Thoracic aorta (tissue), 2 donors: ENCODE data around the gene CXCL10. TPM values are rescaled to one million over a fixed set of nuclear protein-coding genes. Genes with fewer than 3 reads are reported as not detected.

Experiments used
- ATAC-seq: fragments of 150-250 bp; one replicate; pipeline ENCODE4 v1.8.0; 2017; ENCODE audit warnings: low read depth; ENCODE audit not compliant: insufficient number of reproducible peaks, low FRiP score
- DNase-seq: peaks from one replicate; pipeline ENCODE4 v3.0.0-alpha.2; 2020; ENCODE audit warnings: low spot score
- H3K27ac ChIP-seq, 2 donors: fragments of 200-600 bp; sonication (generic); 1 replicate in 1 of 2; 2 replicates in 1 of 2; pipeline ENCODE4 v1.5.1; 2016; ENCODE audit warnings: mild to moderate bottlenecking in 2 of 2, moderate library complexity in 2 of 2
- H3K27me3 ChIP-seq: fragments of 200-600 bp; sonication (generic); replicated peaks from 2 replicates; pipeline ENCODE4 v1.6.0; 2016; ENCODE audit warnings: mild to moderate bottlenecking; ENCODE audit not compliant: insufficient read depth
- H3K36me3 ChIP-seq: fragments of 200-600 bp; sonication (generic); one replicate; pipeline ENCODE4 v1.5.1; 2016
- H3K4me1 ChIP-seq, 2 donors: fragments of 200-600 bp; sonication (generic); 1 replicate in 1 of 2; 2 replicates in 1 of 2; pipeline versions ENCODE4 v1.5.1 to v1.6.0; 2016; ENCODE audit warnings: low read depth in 2 of 2, mild to moderate bottlenecking in 1 of 2; ENCODE audit not compliant: control insufficient read depth in 1 of 2
- H3K4me3 ChIP-seq: fragments of 200-600 bp; sonication (generic); 2 replicates; pipeline ENCODE4 v1.5.1; 2016; ENCODE audit warnings: mild to moderate bottlenecking
- H3K9me3 ChIP-seq: fragments of 200-600 bp; sonication (generic); 2 replicates; pipeline ENCODE4 v1.5.1; 2016
- total RNA-seq, 2 donors: library from RNA; depleted of rRNA; stranded (reverse); fragments of >200 nt; gene quantifications; one replicate each; pipeline versions ENCODE4 v1.1.0 to v1.2.3, GENCODE V29; 2016
- TF ChIP-seq, protein P1 (sequence below): fragments of 200-600 bp; sonication (generic); IDR thresholded peaks from one replicate; pipeline ENCODE4 v1.5.1; 2019; ENCODE audit warnings: antibody characterized with exemption

The CXCL10 gene
- total RNA-seq, 2 donors from 2014 or later = 1.3 to 16.2 TPM

DNA sequence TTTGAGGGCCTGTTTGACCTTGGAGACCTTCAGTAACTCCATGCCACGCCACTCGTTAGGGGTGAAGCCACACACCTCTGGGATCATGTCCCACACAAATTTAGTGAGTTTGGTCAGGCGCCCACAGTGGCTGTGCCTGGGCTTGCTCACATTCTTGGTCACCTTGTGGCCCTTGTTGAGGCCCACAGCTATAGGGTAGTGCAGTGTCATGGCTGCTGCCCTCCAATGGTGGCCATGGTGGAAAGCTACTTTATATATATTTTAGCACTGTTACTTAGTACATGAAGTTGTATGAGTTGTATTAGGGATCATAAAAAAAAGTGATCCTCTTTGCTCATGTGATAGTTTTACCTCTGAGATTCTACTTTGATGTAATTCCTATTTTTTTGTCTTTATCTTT is 13.6 kb upstream of the CXCL10 start:
- no peak overlapping the region for H3K27ac ChIP-seq
- ATAC-seq (no peak), DNase-seq (no peak)
- no peaks in the 10 kb centered on the region for H3K4me1 ChIP-seq
- H3K4me3 ChIP-seq = no peak overlapping the region
- no peaks in the 10 kb centered on the region for H3K9me3 ChIP-seq
- TF ChIP-seq, protein P1, sequence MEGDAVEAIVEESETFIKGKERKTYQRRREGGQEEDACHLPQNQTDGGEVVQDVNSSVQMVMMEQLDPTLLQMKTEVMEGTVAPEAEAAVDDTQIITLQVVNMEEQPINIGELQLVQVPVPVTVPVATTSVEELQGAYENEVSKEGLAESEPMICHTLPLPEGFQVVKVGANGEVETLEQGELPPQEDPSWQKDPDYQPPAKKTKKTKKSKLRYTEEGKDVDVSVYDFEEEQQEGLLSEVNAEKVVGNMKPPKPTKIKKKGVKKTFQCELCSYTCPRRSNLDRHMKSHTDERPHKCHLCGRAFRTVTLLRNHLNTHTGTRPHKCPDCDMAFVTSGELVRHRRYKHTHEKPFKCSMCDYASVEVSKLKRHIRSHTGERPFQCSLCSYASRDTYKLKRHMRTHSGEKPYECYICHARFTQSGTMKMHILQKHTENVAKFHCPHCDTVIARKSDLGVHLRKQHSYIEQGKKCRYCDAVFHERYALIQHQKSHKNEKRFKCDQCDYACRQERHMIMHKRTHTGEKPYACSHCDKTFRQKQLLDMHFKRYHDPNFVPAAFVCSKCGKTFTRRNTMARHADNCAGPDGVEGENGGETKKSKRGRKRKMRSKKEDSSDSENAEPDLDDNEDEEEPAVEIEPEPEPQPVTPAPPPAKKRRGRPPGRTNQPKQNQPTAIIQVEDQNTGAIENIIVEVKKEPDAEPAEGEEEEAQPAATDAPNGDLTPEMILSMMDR = no peak
- no peaks in the 10 kb centered on the region for H3K27me3 ChIP-seq
- no peaks in the 10 kb centered on the region for H3K36me3 ChIP-seq

- no peak for ATAC-seq
- Histone ChIP-seq H3K27me3 (no peaks in the 10 kb centered on the region), H3K4me1 (no peaks in the 10 kb centered on the region), H3K9me3 (no peaks in the 10 kb centered on the region), H3K4me3 (no peak within 1 kb of the TSS), H3K36me3 (no peaks in the 10 kb centered on the region), H3K27ac (no peak within 1 kb of the TSS)
- DNase-seq = no peak
- TF ChIP-seq, protein P1 = no peak
Measured at GRCh38 chr4:76035799-76036380, 12.6 kb upstream of the CXCL10 start, which contains the start of gene CXCL11. Gene CXCL11 (minus strand): TSS chr4:76036070. CDS start chr4:76035987, 83 bp downstream.

GRCh38 chr4:76035141-76035540 is 11.8 kb upstream of the CXCL10 start:
- Histone ChIP-seq H3K9me3 (no peaks in the 10 kb centered on the region), H3K27ac (no peak overlapping the region), H3K27me3 (no peaks in the 10 kb centered on the region), H3K4me3 (no peak overlapping the region), H3K4me1 (no peaks in the 10 kb centered on the region), H3K36me3 (no peaks in the 10 kb centered on the region)
- TF ChIP-seq, protein P1 = no peak
- DNase-seq (no peak), ATAC-seq (no peak)

DNA sequence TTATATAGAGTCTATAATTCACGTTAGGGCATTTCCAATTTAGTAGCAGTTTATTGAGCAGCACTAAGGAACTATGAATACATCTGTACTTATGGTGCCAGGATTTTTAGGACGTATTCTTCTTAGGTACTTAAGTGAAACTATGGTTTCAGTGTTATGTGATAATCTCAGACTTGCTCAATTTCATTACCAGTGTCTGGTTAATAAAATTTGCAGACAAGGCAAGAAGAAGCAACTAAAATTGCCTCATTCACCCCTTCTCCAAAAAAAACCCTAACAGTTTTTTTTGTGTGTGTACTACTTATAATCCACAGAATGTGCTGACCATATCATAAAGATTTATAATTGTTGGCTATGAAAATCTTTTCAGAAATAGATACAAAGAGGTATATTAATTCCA is 6.0 kb upstream of the CXCL10 start:
- TF ChIP-seq, protein P1 = no peak
- H3K4me1 ChIP-seq = no peaks in the 10 kb centered on the region
- no peak for DNase-seq
- H3K36me3 ChIP-seq = no peaks in the 10 kb centered on the region
- no peak overlapping the region for H3K27ac ChIP-seq
- H3K27me3 ChIP-seq = no peaks in the 10 kb centered on the region
- no peaks in the 10 kb centered on the region for H3K9me3 ChIP-seq
- ATAC-seq = no peak
- H3K4me3 ChIP-seq = no peak overlapping the region

GRCh38 chr4:76028350-76028765 is 5.1 kb upstream of the CXCL10 start:
- H3K4me3 ChIP-seq = peak overlapping the region; percentile 32
- ATAC-seq = no peak
- no peaks in the 10 kb centered on the region for H3K36me3 ChIP-seq
- H3K4me1 ChIP-seq = no peaks in the 10 kb centered on the region
- H3K27me3 ChIP-seq = no peaks in the 10 kb centered on the region
- H3K27ac ChIP-seq = no peak overlapping the region
- no peak for DNase-seq
- TF ChIP-seq, protein P1 = no peak
- no peaks in the 10 kb centered on the region for H3K9me3 ChIP-seq
